TTC549 (cell line): ENCODE measurements around the gene HOOK1.
"Not testable (repeated sequence)": the region's sequence is repeated elsewhere in the genome, so short reads cannot be mapped to it uniquely, and the experiment has no call there.

Source experiments
- FAIRE-seq: peaks from 2 replicates; lab custom pipeline; 2012; peaks lifted over from hg19 to GRCh38; lab: Jason Lieb, UNC

Gene HOOK1

DNA sequence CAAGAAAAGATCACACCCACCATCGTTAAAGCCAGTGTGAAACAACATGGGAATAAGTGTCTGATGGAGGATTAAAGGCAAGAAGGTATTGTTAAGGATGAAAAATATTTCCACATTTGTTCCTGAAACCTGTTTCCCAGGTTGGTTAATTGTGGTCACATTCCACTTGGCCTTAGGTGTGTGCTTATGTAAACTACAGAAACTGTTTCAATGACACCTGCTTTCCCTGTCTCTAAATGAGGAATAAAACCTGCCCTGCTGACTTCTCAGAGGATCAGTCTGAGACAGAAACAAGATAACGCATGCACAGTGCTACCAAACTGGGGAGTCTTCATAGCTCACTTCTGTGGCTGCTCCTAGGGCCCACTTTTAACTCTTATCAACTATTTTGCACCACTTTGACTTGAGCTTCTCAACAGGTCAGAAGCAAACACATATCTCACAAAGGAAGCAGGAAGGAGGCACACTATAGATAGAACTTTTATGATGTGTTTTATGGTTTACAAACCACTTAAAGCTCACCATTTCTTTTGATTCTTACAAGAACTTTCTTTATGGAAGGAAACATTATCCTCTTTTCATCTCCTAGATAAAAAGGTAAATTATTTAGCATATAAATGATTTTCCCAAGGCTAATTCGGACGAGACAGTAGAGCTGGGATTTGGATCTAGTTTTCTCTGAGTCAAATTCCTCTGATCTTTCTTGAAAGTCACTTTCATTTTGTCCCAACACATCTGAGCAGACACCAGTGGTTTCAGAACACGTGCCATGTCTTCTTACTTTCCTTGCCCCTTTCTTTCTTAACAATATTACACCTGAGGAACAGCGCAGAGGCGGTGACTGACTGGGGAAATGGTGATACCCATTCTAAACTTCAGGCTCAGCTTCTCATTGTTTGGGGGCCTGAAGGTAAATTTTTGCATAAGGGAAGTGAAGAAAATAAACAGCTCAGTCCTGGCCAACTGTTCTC lies 78.4 kb downstream of the HOOK1 start:
- FAIRE-seq, result no peak

DNA sequence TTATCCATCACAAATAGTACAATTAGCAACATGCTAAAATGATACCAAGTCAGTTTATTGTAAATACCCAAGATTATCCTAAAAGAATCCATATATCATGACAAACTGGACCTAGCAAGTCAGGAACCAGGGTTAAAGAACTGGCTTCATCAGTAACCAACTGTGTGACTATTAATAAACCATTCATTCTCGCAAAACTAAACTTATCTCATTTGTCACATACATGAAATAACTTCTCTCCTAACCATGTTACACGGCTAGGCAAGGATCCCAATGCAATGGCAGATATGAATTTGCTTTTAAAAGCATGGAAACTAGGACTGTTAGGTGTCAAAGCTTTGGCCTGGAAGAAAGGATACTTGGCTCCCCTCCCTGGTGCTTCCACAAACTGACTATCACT lies 82.4 kb downstream of the HOOK1 start:
- no peak for FAIRE-seq

DNA sequence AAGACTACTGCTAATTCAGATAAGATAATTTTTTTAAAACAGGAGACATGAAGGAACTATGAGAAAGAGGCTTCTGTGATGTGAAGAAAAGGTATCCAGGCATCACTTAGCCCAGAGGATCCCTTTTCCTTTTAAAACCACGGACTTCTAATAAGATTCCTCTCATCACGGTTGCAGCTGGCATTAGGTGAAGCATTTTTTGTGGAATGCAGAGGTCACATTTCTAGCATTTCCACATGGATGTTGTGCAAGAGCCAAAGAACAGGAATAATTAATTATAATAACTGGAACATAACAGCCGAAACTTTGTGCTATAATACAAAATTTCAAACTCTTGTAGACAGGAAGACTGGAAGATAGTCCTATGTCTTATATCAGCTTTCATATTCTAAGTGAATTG lies 84.2 kb downstream of the HOOK1 start:
- no peak for FAIRE-seq

DNA sequence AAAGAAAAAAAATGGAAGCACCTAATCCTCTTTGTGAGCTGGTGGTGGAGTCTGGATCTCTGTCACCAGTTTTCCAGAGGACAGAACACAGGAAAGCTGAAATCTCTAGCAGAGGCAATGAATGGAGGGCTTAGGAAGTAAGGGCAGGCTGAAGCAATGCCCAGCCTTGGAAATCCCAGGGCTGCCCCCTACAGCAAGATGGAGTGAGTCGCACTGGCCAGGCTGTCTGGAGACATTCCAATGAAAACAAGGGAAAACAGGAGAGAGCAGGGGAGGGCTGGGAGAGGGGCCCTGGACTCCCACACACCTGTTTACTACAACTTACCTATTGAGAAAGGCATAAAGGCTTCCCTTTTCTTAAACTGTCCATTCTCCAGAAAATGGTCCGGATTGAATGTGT lies 85.9 kb downstream of the HOOK1 start:
- no peak for FAIRE-seq

DNA sequence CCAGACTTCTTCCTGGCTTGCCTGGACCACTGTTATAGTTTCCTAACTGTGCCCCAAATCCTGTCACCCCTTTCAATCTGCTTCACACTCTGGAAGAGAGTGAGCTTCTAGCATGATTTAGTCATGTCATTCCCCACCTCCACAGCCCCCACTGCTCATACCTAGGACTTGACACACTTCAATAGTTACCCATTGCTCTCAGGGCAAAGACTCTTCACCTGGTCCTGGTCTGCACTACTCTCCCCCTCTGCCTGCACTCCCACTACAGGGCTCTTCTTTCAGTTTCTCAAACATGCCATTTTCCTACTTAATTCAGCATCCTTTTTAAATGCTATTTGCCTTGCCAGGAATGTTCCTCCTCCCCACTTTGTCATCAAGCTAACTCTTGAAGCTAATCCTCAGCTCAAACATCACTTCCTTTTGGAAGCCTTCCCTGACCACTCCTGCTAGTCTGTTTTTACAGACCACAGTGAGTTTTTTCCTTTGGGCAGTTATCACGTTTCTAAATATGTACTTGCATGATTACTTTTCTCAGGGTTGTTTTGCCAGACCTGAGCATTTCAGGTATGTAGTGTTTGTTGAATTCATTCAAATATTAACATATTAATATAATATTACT lies 87.1 kb downstream of the HOOK1 start:
- no peak for FAIRE-seq

DNA sequence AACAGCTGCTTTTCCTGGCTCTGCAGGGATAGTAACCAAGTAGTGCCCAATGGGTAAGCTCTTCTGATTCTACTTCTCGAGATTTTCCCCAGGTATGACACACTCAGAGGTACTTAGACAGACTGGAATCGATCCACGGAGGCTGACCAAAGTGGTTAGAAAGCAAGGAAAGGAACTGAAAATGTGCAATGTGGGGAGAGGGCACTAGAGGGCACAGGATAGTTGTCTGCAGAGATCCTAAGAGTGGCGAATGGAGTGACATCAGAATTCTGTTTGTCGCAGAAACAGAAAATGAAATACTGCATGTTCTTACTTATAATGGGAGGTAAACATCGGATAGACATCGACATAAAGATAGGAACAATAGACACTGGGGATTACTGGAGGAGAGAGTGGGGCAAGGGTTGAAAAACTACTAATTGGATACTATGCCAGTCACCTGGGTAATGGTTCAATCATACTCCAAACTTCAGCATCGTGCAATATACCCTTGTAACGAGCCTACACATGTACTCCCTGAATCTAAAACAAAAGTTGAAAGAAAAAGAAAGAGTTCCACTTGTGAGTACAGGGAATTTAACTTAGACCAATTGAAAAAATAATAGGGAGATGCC lies 88.5 kb downstream of the HOOK1 start:
- FAIRE-seq, result no peak

DNA sequence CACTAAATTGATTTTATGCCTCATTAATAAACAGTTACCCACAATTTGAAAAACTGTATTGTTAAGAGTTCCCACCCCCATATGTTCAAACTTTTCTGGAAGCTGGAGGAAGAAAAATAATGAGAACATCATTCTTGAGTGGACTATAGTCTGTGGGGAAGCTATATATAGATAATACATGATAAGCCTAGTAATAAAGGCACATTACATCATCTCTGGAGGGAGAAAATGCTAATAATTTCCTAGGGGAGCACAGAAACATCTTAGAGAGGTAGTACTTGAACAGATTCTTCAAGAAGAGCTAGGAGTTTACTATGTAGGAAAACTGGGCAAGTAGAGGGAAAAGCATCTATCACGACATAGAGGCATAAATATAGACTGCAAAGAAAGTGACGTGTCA lies 92.2 kb downstream of the HOOK1 start:
- no peak for FAIRE-seq

DNA sequence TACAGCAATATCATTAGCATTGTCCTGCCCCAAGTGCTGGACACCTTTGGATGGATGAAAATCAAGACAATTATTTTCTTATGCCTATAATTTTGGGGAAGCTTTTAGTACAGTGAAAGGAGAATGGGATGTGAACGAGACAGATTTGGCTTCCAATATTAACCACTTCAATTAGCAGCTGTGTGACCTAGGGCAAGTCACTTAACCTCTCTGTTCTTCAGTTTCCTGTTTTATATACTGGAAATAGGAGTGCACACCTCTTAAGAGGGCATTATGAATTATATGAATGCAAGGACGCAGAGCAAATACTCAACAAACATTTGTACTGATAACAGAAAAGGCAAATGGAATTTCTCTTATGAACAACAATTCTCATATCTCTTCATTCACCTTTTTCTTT lies 93.3 kb downstream of the HOOK1 start:
- no peak for FAIRE-seq

DNA sequence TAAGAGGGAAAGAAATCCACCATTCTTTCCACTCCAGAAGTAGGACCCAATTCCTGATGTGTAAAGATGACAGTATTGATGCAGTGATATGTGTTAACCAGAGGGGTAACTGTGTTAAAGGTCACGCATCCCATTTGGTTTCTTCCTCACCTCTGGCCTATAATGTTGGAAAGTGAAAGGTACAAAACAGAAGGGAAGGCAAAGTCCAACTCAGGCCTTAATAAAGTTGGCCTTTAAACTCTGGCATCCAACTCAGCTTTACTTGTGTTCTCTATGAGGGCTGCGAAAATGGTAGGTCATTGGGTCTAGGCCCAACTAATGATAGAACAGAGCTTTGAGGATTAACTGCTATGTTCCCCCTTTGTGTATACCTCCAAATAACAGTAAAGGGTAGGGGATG lies 93.9 kb downstream of the HOOK1 start:
- FAIRE-seq, result no peak

DNA sequence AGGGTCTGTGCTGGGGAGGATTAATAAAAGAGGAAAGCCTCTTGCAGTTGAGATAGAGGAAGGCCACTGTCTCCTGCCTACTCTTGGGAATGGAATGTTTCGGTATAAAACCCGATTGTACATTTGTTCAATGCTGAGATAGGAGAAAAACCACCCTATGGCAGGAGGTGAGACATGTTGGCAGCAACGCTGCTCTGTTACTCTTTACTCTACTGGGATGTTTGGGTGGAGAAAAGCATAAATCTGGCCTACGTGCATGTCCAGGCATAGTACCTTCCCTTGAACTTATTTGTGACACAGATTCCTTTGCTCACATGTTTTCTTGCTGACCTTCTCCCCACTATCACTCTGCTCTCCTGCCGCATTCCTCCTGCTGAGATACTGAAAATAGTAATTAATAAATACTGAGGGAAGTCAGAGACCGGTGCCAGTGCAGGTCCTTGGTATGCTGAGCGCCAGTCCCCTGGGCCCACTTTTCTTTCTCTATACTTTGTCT lies 100.1 kb downstream of the HOOK1 start:
- not testable (repeated sequence) for FAIRE-seq

DNA sequence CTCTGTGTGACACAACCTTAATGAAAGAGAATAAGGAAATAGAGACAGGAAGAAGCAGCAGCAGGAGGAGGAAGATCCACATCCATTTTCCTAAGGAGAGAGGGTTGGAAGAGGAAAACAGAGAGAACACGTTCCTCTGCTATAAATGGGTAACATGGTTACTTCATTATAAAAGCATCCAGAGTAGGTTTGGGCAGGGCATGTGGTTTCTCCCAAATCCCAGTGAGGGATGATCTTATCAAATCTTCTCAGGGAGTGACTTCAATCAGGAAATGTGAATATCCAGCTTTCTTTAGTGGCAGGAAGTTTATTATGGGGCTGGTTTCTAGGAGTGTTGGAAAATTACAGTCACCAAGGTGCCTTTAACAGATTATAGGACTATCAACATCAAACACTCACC lies 100.8 kb downstream of the HOOK1 start:
- no peak for FAIRE-seq

DNA sequence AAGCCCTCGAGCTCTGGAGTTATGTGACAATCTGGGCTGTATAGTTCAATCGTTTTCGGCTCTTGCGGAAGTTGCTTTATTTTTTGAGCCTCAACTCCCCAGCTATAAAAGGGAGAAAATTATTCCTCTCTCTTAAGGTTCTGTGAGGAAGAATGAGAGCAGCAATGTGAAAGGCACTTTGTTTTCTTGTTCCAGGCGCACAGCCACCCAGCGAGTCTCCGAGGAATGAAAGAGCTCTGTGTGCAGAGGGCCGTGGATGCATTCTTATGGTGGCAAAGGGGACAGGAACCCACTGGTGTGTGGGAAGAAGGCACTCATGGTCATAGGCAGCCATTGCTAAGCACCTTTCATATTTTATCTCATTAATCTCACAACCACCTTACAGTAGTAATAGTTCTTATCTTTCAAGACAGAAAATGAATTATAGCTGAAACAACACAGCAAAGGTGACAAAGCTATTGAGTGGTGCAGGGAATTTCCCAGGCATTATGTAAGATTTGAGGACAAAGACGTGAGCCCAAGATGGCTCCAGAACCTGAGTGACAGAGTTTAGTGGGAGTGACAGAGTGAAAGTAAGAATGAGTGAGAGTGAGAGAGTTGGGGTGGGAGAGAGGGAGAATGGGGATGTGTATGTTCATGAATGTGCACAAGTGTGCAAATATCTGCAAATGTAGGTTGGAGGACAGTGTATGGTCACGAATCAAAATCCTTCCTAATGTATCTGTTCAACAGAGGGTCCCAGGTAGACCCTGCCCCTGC lies 102.5 kb downstream of the HOOK1 start:
- no peak for FAIRE-seq

DNA sequence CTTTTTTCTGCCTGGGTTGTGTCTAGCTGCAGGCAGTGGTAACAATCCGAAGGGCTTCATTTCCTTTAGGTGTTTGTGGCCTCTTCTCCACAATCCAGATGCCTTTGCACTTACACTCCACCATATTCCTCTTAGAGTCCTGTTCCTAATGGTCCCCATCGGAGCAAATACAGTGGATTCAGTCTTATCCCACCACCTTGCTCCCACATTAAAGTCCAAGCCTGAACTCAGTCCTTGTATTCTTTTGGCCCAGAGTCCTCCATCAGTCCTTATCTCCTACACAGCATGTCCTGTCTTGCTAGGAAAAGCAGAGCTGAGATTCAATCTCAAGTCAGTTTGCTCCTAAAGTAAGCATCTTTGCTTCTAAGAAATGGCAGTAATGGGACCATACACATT lies 103.0 kb downstream of the HOOK1 start:
- FAIRE-seq, result no peak

DNA sequence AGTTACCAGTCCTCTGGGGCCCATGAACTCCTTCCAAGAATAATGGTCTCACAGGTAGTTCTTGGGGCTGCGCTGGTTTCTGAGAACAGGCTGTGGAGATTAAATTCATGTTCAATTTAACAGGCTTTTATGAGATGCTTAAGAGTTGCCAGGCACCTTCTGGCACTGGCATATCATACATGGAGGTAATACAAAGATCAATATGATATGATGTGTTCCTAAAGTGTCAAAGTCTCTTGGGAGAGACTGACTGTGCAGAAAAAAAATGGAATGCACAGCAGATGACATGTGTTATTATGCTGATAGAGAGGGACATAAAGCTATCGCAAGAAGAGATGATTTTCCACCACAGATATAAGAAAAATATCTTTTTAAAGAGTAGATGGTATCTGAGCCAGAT lies 105.0 kb downstream of the HOOK1 start:
- FAIRE-seq, result no peak

DNA sequence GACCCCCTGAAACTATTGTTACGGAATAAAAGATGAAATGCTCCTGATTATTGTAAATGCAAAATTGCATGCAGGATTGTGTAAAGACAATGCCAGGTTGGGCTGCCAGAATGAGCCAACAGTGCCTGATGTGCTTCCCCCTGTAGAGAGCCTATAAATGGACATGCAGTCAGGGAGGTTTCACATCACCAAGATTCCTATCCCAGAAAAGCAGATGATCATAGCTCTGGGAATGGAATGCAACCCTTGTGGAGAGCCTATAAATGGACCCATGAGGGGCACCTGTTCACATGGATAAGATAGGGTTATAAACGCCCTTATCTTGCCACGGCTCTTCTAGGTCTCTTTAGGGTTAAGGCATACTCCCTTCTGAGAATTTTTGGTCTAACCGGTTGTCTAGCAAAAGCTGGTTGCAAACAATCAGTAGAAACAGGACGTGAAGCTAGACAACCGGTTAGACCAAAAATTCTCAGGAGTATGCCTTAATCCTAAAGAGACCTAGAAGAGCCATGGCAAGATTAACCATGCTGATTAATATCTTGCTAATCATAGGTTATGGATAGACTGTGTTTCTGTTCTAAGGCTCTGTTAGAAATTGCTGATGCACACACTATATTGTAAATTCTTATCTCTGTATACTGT lies 106.6 kb downstream of the HOOK1 start:
- FAIRE-seq, result not testable (repeated sequence)

DNA sequence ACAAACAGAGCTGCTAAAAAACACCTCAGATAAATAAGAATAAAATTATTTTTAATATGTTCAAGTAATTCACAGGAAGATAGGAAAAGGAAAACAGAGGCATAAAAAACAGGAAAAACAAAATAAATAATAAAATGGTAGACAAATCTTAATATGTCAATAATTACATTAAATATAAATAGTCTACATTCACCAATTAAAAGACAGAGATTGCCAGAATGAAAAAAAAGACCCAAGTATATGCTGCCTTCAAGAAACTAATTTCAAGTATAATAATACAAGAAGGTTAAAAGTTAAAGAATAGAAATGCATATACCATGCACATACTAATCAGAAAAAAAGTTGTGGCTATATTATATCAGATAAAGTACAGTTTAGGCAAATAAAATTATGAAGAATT lies 109.9 kb downstream of the HOOK1 start:
- FAIRE-seq, result no peak
